Stimulated activated CD4-positive, alpha-beta T cell treated with anti-CD3 and anti-CD28 coated beads, Interleukin-4, amount 100 ng/mL, for 48 hours (primary cell): ENCODE measurements around the gene ASTN2.

Experiments
- DNase-seq, 2 donors: peaks; one replicate each; pipeline ENCODE4 v3.0.0-alpha.2; 2020; ENCODE audit warnings: low read depth in 2 of 2

Gene ASTN2

GRCh38 chr9:117014061-117014460 is 400.8 kb downstream of the ASTN2 start:
- DNase-seq: no peak

DNA sequence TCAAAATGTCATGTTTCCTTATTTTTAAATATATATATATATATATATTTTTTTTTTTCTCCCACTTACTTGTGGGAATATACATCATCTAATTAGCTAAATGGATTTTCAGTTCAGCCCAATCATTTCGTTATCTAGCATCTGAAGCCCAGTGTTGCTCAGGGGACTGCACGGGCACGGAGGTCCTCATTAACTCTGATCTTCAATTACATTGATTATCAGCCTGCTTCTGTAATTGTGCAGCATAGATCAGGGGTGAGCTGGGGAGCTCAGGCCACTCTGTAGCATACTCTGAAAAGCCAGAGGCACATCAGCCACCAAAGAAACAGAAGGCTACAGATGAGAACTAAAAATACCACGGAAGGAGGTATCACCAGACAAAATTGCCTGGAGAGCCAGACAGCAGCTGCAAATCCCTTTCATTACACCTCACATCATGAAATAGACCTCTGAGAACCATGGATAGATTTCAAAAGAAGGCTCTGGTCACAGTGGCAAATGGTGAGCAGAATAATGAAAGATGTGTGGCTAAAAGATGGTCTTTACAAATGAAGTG is 401.3 kb downstream of the ASTN2 start:
- no peak for DNase-seq

- no peak for DNase-seq
Measured at GRCh38 chr9:117010061-117010460, 404.8 kb downstream of the ASTN2 start.

GRCh38 chr9:117008876-117009275 is 406.0 kb downstream of the ASTN2 start:
- no peak for DNase-seq

GRCh38 chr9:117008461-117008860 is 406.4 kb downstream of the ASTN2 start:
- DNase-seq: no peak

- DNase-seq: no peak
Measured at GRCh38 chr9:117002686-117003085, 412.2 kb downstream of the ASTN2 start.

- DNase-seq: no peak
Measured at GRCh38 chr9:117000834-117001233, 414.0 kb downstream of the ASTN2 start.

DNA sequence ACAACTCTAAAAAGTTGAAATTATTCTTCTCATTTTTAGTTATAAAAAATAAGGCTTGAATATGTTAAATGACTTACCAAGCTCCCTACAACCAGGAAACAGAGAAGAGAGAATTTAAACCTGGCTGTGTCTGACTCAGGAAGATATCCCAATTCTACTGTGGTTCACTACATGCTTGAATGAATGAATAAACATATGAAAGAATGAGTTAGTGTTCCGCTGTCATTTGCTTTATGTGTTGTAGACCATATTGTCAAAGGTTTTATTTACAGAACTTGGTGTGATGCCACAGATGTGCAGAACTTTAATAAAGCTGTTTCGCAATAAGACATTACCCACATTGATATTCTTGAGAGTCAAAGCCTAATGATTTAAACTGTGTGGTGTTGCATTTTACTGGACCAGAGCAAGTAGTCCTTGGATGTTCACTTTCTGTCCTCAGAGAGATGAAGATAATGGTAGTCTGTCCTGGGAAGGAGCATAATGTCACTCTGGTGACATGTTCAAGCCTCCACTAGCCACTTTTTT is 414.6 kb downstream of the ASTN2 start:
- DNase-seq: no peak

- no peak for DNase-seq
Measured at GRCh38 chr9:116998305-116998704, 416.6 kb downstream of the ASTN2 start.

GRCh38 chr9:116992865-116993264 is 422.0 kb downstream of the ASTN2 start:
- DNase-seq: no peak

DNA sequence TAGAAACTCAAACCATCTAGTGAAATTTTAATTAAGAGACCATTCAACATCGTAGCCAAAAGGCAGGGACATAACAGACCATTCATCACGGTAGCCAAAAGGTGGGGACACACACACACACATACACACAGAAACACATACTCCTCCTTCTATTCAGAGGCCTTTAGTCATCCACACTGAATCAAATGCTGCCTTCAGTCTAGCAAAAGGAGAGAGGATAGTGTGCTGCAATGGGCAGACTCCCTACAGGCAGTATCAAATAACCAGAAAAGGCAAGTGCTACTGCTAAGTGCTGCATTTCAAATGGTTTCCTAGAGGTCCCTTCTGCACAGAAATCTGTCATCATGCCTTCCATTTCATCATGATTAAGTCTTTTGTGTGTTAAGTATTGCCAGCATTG is 423.8 kb downstream of the ASTN2 start:
- no peak for DNase-seq

GRCh38 chr9:116990592-116990991 is 424.3 kb downstream of the ASTN2 start:
- no peak for DNase-seq

DNA sequence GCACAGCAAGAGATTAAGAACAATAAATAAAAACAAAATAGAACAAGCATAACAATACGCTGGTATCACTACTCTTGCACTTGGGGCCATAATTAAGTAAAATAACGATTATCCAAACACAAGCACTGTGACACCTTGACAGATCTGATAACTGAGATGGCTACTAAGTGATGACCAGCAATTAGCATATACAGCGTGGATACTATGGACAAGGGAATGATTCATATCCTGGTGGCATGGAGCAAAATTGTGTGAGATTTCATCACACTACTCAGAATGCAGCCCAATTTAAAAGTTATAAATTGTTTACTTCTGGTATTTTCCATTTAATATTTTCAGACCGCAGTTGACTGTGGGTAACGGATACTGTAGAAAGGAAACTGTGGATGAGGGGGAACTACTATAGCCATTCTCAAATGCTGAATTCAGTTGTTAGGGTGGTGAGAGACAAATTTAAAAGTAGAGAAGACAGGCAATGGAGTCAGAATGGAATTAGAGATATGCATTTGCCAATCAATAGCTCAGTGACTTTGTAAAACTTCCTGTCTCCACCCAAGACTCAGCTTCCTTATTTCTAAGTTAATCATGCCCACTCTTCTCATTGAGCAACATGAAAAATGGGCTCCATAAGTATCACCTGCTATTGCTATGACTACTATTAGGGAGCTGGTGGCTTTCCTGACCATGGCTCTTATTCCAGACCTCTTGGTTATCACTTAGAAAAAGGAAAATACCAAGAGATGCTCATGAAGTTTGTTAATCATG is 427.0 kb downstream of the ASTN2 start:
- no peak for DNase-seq

DNA sequence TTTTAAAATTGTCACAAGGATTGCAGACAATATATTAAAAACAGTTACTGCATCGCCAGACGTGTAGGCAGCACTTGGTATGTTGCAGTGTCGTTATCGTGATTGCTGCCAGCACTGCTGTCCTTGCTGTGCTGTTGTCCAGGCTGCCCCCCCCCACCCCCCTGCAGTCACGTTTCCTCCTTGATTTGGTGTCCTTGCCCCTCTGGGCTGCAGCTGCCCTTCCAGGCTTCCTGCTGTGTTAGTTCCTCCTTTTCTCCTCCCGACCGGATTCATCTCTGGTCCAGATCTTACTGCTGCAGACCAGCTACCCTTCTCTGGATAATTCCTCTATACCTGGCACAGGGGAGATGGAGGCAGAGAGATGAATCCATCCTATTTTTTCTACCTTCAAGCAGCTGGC is 428.8 kb downstream of the ASTN2 start:
- no peak for DNase-seq

DNA sequence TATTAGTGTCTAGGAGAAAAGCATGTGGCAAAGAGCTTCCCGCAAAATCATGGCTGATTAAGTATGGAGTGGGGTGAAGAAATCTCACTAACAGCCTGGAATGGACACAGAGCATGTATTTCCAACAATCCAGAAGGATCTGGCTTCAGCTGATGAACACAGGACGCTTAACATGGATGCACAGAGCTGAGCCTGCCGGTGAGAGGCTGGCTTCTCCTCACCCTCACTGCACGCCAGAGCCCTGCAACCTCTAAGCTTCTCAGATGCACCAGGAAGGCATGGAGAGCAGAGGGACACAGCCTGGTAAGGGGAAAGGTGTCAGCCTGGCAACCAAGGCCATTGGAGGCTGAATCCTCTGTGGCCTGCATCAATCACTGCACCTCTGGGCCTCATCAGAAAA is 429.3 kb downstream of the ASTN2 start:
- DNase-seq: no peak

- DNase-seq: no peak
Measured at GRCh38 chr9:116984111-116984510, 430.7 kb downstream of the ASTN2 start.

GRCh38 chr9:116980582-116981120 is 434.2 kb downstream of the ASTN2 start:
- no peak for DNase-seq

GRCh38 chr9:116979456-116979855 is 435.4 kb downstream of the ASTN2 start:
- no peak for DNase-seq

- no peak for DNase-seq
Measured at GRCh38 chr9:116978155-116978554, 436.7 kb downstream of the ASTN2 start.

- no peak for DNase-seq
Measured at GRCh38 chr9:116975126-116975525, 439.7 kb downstream of the ASTN2 start.

- DNase-seq: no peak
Measured at GRCh38 chr9:116966199-116966598, 448.7 kb downstream of the ASTN2 start.

DNA sequence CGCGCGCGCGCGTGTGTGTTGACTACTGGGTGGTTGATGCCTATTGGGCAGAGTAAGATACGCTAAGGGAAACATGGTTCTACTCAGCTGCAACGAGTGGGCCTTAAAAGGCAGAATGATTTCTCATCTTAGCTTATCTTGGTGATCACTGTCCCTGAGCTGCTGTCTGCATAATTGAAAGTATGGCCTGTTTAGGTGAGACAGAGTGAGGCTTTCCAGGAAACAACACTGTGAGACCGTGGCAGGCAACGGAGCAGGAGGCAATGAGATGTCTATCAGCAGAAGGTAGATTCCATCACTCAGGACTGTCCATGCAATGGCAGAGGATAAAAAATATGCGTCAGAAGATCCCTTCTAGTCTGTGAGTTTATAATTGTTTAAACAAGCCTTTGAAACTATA is 450.6 kb downstream of the ASTN2 start:
- no peak for DNase-seq

GRCh38 chr9:116959809-116960208 is 455.0 kb downstream of the ASTN2 start:
- DNase-seq: no peak
